ENCODE results near the gene HMCES.
"Not testable (repeated sequence)": the region's sequence is repeated elsewhere in the genome, so short reads cannot be mapped to it uniquely, and the experiment has no call there.

The HMCES gene

GRCh38 chr3:129323651-129324294 lies 45.1 kb downstream of the HMCES start:
- no peak for DNase-seq

- no peak for DNase-seq
These were observed 46.2 kb downstream of the HMCES start for GRCh38 chr3:129324855-129325254.

- no peak for DNase-seq
These were observed 46.7 kb downstream of the HMCES start for GRCh38 chr3:129325383-129325782.

DNA sequence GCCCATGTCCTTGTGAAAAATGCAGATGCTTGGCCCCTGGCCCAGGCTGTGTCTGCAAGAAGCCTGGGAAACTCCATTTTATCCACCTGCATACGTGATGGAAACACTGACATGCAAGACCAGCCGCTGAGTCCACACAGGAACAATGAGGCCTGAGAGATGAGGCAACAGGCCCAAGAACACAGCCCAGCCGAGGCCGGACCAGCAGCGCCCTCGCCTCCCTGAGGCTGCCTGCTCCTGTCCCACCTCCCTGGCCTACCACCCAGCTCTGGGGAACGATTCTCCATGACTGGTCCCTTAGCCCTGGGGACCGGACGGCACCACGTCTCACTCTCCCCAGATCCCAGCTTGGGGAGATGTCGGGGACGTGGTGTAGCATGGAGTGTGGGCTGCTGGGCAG lies 47.5 kb downstream of the HMCES start:
- no peak for DNase-seq

DNA sequence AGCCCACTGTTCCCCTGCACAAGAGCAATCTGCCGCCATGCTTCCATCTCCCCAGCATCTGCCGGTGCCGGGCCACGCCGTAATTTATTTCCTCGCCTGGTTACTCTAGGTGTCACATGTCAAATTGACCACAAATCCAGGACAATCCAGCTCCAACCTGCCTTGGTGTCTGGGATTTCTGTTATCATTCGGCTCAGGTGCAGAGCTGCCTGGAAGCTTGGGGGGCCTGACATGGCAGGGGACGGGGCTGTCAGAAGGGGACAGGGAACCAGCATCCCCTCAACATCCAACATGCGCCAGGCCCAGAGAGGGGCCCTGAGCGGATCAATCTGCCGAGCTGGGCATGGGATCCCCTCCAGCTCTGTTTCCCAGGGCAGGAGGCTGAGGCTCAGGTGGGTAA lies 47.9 kb downstream of the HMCES start:
- DNase-seq, result no peak

- DNase-seq, result no peak
These were observed 48.8 kb downstream of the HMCES start for GRCh38 chr3:129327510-129327909.

DNA sequence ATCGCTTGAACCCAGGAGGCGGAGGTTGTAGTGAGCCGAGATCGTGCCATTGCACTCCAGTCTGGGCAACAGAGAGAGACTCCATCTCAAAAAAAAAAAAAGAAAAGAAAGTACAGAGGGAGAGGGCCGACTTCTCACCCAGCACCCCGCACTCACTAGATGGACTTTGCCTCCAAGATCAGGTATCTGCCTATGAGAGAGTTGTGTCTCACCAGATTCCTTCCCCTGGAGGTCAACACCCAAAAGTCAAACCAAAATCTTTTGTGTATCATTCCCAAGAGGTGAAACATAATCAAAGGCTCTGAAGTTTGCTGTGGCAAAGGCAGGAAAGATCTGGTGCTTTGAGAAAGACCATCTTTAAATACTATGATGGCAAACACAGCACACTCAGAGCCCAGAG lies 51.2 kb downstream of the HMCES start:
- DNase-seq, result no peak

DNA sequence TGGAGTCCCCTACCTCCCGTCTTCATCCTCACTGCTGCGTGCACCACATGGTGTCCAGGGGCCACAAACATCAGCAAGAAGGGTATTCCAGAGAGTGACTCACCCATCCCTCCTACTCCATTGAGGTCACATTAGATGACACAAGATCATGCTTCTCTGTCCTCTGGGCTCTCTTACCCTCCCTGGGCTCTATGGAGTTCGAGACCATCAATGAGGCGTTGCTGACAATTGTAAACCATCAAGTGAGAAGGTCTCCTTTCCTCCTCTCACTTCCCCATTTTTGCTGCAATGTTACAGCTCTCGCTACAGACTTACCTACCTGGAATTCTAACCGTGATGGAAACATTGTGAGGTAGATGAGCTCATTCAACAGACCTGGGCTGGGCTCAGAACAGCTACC lies 51.7 kb downstream of the HMCES start:
- DNase-seq, result no peak

- no peak for DNase-seq
These were observed 55.2 kb downstream of the HMCES start for GRCh38 chr3:129333891-129334290.

DNA sequence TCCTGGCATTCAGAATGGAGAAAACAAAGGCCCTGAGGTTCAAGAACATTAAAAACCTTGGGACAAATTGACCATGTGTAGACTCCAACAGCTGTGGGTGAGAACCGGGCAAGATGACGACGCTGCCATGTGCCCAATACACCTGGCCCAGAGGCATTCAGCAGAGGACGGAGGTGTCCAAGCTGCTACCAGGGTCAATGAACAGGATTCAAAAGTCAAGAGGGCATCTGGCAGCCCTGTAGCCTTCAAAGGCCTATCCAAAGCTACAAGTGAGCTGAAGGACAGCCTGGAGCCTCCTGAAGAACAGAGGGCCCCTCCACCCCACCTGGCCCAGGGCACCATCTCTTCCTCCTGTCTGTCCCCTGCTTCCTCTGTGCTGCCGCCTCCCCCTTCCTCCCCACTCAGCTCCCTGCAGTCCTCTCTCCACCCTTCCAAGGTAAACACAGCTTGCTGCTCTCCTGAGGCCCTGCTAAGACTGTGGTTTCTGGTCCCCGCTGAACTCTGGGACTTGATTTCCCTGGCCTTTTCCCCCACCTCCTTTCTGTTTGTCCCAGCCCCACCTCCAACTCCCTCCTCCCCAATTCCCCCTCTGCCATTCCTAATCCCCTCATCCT lies 57.5 kb downstream of the HMCES start:
- no peak for DNase-seq

DNA sequence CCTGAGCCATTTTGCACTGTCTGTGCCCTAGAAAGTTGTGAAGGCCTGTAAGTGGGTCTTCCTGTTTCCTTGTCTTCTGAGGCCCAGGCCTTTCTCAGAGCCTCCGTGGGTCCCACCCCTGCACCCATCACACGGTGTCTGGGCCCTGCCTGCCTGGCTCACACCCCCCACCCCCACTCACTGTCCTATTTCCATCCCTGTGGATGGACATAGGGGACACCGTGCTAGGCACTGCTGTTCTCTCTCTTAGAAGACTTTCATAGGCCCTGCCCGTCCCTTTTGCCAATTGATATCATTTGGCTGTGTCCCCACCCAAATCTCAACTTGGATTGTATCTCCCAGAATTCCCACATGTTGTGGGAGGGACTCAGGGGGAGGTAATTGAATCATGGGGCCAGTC lies 59.0 kb downstream of the HMCES start:
- not testable (repeated sequence) for DNase-seq

DNA sequence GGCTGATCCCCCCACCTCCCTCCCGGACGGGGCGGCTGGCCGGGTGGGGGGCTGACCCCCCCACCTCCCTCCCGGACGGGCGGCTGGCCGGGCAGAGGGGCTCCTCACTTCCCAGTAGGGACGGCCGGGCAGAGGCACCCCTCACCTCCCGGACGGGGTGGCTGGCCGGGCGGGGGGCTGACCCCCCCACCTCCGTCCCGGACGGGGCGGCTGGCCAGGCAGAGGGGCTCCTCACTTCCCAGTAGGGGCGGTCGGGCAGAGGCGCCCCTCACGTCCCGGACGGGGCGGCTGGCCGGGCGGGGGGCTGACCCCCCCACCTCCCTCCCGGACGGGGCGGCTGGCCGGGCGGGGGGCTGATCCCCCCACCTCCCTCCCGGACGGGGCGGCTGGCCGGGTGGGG lies 60.5 kb downstream of the HMCES start:
- DNase-seq, result not testable (repeated sequence)

- not testable (repeated sequence) for DNase-seq
These were observed 61.2 kb downstream of the HMCES start for GRCh38 chr3:129339833-129340232.

DNA sequence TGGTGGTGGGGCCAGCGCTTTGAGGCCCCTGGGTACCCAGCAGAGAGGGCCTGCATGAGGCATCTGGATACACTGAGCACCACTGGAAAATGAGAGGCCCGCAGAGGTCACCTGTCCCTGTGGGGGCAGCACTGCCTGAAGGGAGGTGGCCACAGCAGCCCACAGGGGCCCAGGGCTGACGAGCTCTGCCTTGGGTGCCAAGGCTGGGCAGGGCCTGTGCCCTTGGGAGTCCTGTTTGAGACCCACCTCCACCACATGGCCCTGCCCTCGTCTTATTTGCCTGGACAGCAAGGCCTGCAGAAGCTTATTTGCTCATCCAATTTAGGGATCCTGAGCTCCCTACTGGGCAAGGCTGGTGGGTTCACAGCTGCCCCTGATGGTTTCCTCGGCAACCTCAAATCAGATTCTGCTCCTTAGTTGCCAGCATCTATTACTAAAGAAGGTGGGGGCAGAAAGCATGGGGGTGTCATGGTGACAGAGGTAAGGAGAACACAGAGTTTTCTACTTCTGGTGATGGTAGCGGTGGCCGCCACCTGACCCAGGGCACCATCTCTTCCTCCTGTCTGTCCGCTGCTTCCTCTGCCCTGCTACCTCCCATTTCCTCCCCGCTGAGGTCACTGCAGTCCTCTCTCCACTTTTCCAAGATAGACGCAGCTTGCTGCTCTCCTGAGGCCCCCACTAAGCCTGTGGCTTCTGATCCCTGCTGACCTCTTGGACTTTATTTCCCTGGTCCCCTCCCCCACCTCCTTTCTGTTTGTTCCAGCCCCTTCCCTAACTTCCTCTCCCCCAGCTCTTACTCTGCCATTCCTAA lies 62.9 kb downstream of the HMCES start:
- peak; percentile 70 for DNase-seq

- no peak for DNase-seq
These were observed 65.1 kb downstream of the HMCES start for GRCh38 chr3:129343643-129344360.

DNA sequence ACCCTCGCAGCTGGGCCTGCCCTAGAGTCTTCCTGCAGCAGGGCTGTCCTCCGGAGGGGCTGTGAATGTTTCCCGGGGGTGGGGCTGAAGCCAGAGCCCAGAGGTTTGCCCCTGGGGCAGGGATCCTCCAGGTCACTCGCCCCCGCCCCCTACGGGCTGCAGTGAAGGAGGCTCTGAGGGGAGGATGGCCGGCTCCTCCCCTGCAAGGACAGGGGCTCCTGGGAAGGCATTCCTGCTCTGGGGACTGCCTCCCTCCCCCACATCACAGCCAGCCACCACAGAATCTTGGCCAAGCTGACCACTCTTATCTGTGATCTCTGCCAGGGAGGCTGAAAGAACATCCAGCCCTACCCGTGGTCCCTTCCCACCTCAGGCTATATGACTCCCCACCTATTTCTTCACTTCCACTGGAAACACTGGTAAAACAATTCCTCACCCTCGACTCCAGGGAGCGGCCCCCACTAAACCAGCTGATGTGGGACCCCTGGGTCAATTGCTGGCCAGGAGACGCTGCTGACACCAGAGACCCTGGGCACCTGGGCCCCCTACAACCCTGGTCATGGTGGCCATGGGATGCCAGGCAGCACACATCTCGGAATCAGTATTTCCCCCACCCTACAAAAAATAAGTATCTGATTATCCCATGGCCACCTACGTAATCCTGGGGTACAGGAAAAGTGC lies 66.0 kb downstream of the HMCES start:
- no peak for DNase-seq

- no peak for DNase-seq
These were observed 66.6 kb downstream of the HMCES start for GRCh38 chr3:129345281-129345680.

- DNase-seq, result no peak
These were observed 67.3 kb downstream of the HMCES start for GRCh38 chr3:129345971-129346370.

DNA sequence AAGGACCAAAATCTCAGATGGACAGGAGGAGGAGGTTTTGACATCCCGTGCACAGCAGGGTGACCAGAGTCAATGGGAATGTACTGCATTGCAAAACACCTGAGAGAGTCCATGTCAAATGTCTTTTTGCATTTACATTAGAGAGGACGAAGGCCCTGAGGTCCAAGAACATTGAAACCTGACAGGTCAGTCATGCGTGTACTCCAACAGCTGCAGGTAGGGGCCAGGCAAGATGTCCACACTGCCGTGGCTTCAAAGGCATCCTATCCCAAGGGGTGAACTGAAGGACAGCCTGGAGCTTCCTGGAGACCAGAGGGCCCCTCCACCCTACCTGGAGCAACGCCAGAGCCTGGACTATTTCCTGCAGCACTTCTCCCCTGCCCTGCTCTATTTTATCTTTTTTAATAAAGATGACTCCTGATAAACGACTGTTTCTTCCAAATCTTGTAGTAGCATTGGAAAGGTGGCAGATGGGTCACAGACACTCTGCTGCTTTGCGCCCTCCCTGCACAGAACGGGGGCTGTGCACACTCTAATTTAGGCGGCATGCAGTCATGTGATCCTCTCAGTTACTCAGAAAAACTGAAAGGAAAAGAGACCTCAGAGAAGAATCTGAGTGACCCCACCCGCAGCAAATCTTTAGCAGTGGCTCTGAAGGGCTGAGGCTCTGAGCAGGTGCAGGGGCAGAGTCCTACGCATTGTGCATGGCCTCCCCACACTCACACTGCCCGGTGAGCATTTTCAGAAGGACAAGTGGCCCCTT lies 68.2 kb downstream of the HMCES start:
- no peak for DNase-seq

DNA sequence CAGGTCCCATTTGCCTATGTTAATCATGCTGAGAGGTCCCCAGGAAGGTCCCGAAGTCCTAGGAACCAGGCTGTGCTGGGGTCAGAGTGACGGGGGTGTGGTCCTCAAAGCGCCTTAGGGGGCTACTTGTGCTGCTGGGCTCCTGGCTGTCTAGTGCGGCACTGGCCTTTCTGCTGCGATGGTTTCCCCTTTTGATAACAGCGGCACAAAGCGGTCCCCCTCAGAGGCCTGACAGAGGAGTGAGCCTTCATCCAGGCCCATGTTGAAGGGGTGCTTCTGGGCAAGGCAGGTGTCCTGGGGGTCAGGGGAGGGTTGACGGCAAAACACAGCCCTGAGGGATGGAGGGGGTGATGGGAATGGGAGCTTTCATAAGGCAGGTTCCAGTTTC lies 68.8 kb downstream of the HMCES start:
- no peak for DNase-seq

DNA sequence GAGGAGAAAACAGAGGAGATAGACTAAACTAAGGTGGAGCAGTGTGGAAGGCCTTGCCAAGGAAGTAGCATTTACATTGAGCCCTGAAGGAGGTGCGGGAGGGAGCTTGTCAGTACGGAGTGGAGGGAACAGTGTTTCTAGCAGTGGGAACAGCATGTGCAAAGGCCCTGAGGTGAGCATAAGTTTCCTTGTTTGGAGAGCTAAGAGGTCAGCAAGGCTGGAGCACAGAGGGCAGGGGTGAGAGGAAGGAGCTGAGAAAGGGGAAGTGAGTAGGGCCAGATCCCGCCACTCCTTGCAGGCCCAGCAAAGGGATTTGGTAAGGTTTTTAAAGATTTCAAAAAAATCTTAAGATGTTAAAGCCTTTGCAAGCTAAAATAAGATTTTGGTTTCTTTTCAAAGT lies 70.1 kb downstream of the HMCES start:
- no peak for DNase-seq

- DNase-seq, result not testable (repeated sequence)
These were observed 70.5 kb downstream of the HMCES start for GRCh38 chr3:129349169-129349568.

Data from NCI-H82 (cell line).